ENCODE measurements around the gene ATP6V0E2.
A peak's percentile ranks its signal among the peaks of the same experiment; 100 is the strongest.

Gene ATP6V0E2

GRCh38 chr7:149867762-149868622 lies 5.8 kb upstream of the ATP6V0E2 start:
- DNase-seq (ENCODE audit: low read depth in 1 of 2, low spot score in 1 of 2) = no peak
- H3K27me3 ChIP-seq (ENCODE audit: insufficient read depth, poor library complexity, severe bottlenecking) = no peaks in the 10 kb centered on the region
- H3K27ac ChIP-seq (replicated peaks) = no peak overlapping the region
- H3K4me3 ChIP-seq (replicated peaks; ENCODE audit: insufficient read depth, low read length) = no peak overlapping the region
- no peak for TF ChIP-seq GABPA (IDR thresholded peaks at IDR 0.05; ENCODE audit: low read depth)
- no peak for TF ChIP-seq SPI1 (IDR thresholded peaks at IDR 0.05; ENCODE audit: borderline replicate concordance, low read depth)
- TF ChIP-seq POLR2AphosphoS5 (IDR thresholded peaks at IDR 0.05; ENCODE audit: low read depth) = no peak
- no peak for TF ChIP-seq CTCF (IDR thresholded peaks at IDR 0.05; ENCODE audit: insufficient read depth, low read length)
- TF ChIP-seq REST (IDR thresholded peaks at IDR 0.05; ENCODE audit: insufficient replicate concordance, low read depth) = no peak

GRCh38 chr7:149868623-149869290 lies 5.0 kb upstream of the ATP6V0E2 start:
- DNase-seq (ENCODE audit: low read depth in 1 of 2, low spot score in 1 of 2) = no peak
- H3K27ac ChIP-seq (replicated peaks) = no peak overlapping the region
- peaks cover 5% of the 10 kb centered on the region for H3K27me3 ChIP-seq (ENCODE audit: insufficient read depth, poor library complexity, severe bottlenecking)
- TF ChIP-seq REST (IDR thresholded peaks at IDR 0.05; ENCODE audit: insufficient replicate concordance, low read depth) (no peak), SPI1 (IDR thresholded peaks at IDR 0.05; ENCODE audit: borderline replicate concordance, low read depth) (peak; percentile 35; the same call in 1 of the 2 replicates)
- no peak overlapping the region for H3K4me3 ChIP-seq (replicated peaks; ENCODE audit: insufficient read depth, low read length)

GRCh38 chr7:149869291-149869650 lies 4.5 kb upstream of the ATP6V0E2 start:
- Histone ChIP-seq H3K27me3 (ENCODE audit: insufficient read depth, poor library complexity, severe bottlenecking) (peaks cover 10% of the 10 kb centered on the region), H3K4me3 (replicated peaks; ENCODE audit: insufficient read depth, low read length) (no peak overlapping the region), H3K27ac (replicated peaks) (no peak overlapping the region)
- no peak for DNase-seq (ENCODE audit: low read depth in 1 of 2, low spot score in 1 of 2)
- TF ChIP-seq CTCF (IDR thresholded peaks at IDR 0.05; ENCODE audit: insufficient read depth, low read length) = no peak
- no peak for TF ChIP-seq POLR2AphosphoS5 (IDR thresholded peaks at IDR 0.05; ENCODE audit: low read depth)
- no peak for TF ChIP-seq GABPA (IDR thresholded peaks at IDR 0.05; ENCODE audit: low read depth)
- no peak for TF ChIP-seq SPI1 (IDR thresholded peaks at IDR 0.05; ENCODE audit: borderline replicate concordance, low read depth)
- TF ChIP-seq REST (IDR thresholded peaks at IDR 0.05; ENCODE audit: insufficient replicate concordance, low read depth) = no peak

Measured in HL-60 (cell line).